HK-2 (cell line): ENCODE data around the gene IFITM10.
A peak's percentile ranks its signal among the peaks of the same experiment; 100 is the strongest.

Source experiments
- DNase-seq: peaks from one replicate; pipeline ENCODE4 v3.0.0-alpha.2; 2018; ENCODE audit not compliant: unreplicated experiment

Gene IFITM10

DNA sequence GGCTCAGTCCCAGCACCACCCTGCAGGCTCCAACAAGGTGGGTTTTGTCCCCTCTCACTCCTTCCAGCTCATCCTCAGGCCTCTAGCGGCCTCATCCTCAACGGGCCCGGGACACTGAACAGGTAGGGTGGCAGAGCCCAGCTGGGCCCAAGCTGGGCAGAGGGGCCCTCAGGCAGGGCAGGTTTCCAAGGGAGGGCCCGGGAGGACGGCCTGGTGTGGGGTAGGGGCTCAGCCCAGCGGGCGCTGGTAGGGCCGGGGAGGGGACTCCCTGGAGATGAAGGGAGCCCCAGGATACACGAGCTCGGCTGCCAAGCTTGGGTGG, 2.5 kb upstream of the IFITM10 start:
- no peak for DNase-seq

DNA sequence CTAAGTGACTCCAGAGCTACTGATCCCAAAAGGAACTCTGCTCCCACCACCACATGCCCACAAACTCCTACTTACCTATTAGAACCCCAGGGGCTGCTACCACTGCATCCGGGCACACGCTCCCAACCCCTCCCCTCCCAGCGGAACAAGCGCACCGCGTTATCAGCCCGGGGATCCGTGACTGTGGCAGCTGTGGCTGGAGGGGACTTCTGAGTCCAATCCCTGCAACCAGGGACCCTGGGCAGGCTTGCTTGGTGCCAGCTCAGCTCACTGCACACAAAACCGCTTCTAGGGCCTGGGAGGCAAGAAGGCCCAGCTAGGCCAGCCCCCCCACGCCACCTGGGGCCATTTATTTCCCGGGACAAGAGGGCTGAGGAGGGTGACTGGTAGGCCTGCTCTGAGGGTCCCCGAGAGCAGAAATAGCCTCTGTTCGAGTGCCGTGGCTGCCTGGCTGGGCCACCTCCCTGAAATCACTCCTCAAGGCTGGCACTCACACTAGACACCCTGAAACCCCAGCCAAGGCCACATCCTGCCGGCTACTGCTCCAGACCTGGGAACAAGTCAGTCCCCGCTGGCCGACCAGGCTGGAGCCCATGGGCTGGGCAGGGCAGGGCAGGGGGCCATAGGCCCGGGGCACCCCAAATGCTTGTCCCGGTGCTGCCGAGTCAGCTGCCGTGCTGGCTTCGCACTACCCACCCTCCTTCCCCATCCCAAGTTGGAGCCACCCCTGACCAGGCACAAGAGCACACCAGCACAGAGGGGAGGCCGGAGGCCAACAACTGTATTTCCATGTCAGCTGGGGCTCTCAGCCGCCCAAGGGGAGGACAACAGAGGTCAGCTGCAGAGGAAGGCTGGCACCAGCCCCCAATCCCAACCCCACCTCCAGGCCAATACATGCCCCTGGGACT, 1.9 kb upstream of the IFITM10 start:
- no peak for DNase-seq

DNA sequence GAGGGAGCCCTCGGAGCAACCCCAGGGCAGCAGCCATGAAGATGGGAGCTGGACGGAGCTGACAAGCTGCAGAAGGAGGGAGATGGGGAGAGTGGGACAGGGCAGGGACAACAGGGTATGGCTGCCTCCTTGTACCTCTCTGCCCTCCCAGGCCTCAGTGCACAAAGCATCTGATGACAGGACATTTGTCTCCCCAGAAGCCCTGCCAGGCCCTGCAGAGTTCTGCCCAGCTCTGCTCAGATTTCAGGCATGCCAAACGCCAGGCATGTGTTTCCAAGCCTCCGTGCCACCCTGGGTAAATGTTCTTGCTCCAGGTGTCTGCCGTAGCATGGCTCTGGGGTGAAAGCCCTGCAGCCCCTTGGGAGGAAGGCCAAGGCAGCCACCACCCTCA, 1.1 kb upstream of the IFITM10 start:
- DNase-seq = no peak

DNA sequence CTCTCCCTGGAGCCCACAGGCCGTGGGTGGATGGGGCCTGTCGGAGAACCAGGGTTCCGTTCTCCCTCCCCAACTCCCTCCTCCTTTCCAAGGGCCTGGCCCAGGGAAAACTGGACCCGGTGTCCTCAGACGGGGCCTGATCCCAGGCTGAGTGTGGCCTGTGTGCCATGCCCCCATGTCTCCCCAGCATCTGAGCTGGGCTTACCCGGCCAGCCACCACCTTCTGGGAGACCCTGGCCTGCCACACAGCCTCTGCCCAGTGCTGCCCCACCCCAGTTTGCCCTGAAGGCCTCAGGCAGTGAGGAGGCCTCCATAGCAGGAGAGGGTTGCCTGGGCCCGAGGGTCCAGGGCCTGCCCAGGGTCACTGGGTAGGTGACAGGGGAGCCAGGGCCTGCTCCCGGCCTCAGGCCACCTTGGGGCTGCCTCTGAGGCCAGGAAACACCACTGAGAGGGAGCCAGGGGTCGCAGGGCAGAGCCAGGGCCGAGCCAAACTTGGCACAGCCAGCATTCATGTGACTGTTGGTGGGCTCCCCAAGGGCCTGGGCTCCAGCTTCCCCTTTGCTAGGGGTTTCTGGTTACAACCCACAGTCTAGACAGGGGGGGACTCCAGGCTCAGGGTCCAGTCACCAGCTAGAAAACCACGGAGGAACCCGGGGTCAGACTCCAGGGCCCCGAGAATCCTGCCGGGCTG, 590 bp upstream of the IFITM10 start:
- no peak for DNase-seq

DNA sequence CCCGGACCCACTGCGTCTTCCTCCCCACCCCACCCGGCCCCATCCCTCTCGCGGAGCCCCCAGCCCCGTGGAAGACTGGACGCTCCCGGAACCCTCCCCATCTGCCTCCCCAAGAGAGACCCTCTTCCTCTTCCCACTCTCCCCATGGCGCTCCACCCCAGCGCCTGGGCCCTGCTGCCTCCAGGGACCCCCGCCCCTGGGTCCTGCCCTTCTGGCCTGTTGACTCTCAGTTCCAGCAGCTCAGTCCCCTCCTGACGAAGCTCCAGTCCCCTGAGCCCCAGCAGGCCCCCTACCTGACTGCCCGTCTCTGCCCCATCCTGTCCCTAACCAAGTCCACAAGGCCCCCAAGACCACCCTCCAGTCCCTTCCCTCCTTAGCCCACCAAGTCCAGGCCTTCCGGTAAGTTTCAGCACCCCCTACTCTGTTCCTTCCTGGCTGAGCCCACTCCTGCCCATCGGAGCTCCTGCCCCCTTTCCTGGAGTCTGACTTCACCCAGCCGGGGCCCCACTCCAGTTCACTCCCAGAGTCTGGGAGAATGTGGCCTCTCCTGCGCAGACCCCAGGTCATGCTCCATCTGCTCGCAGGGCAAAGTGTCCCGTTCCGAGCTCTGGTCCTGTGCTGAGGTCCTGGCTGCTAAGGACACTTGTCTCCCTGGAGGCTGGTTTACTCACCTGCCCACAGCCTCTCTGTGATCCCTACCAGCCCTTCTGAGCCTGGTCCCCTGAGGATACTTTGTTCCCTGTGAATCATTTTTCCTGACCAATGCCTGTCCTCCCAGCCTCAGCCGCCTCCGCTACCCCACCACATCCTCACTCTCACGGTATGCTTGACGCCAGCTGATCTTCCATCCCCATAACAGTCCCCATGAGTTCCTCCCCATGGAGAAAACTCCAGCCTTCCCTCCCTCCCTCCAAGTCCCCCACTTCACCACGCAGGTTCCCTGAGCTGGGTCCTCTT, 722 bp downstream of the IFITM10 start:
- DNase-seq = peak; percentile 70

DNA sequence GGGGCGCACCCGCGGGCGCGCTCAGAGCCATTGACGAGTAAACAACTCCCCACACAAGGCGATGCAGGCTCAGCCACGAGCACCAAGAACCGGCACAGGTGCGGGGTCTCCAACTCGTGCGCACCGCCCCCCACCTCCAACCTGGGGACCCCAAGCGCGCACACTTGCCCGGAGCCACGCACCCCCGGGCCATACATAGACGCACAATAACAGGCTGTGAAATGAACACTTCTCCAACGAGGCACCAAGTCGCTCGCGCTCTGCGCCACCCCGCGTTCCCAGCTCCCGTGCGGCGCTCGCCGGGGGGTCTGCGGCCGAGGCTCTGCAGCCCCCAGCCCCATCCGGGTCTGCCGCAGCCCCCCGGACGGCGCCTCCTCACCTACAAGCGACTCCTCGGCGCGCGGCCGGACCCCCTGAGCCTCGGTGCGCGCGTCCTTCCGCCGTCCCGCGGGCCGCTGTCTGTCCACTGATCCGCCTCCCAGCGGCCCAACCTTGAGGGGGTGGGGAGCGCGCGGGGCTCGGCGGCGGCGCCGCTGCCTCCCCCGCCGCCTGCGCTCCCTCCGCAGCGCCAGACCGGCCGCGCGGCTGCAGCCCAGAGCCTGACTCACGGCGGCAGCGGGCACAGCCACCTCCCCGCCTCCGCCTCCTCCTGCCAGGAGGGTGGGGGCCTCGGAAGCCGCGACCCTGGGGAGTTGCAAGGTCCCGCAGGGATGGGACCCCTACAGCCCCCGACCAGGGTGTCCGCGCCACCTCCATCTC, 1.6 kb downstream of the IFITM10 start:
- peak; percentile 41 for DNase-seq

DNA sequence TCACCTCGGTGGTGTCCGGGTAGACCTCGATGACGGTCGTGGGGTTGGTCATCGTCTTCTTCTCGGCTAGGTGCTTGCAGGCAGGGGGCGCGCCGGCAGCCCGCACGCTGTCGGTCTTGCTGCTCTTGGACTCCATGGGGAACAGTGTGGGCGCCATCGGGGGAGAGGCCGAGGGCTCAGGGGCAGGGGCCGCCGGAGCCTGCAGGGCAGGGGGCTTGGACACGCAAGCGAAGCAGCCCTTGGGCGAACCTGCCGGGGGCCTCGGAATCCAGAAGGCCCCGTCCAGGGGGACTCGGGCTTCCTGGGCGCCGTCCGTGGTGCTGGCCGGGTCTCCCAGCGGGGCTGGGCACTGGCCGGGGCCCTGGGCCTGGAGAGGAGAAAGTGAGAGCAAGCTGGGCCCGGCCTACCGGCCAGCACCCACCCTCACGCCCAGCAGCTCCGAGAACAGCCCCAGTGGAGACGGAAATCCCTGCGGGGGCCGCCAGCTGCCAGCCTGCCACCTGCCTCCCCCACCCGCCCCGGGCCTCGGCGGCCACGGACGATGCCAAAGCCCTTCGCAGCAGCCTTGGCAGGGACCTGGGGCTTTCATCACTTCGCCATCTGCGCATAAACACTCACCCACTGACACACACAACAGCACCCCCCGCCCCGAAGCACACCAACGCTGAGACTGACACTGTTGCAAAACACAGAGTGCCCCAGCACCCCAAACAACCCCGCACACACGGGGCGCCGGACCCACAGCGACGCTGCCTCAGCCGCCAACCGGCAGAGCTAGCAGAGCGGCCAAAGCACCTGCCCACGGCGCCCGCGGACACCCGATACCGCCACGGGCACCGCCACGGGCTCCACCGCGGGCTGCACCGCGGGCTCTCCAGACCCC, 2.4 kb downstream of the IFITM10 start:
- DNase-seq = no peak

DNA sequence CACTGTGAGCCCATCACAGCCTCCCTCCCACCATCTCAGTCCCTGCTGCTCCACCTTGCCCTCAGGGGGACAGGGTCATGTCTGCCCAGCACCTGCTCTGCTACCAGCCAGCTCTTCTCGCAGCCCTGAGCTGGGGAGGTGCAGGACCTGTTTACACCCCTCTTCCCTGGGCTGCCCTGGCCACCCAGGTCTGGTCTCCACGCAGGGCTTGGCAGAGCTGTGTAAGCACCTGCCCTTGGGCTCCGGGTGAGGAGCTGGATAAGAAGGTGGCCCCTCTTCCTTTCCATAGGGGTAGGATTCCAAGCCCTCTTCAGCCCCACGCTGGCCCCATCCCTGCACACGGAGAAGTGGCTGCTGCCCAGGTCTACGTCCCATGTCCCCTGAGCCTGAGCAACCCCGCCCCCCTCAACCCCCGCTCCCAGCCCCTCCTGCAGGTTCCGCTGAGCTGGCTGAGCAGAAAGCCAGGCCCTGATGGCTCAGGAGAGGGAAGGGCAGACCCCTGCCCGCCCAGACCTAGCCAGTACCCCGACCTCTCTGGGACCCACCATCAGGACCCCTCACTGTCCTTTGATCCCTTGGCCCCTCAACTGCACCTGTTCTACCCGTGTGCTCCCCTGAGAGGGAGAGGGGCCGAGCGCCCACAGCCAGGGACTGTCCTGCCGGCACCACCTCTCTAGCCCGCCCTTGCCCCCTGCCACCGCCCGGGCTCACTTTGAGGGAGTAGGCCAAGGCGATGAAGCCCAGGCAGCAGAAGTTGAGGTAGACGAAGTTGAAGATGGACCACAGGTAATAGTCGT, 3.2 kb downstream of the IFITM10 start:
- no peak for DNase-seq

DNA sequence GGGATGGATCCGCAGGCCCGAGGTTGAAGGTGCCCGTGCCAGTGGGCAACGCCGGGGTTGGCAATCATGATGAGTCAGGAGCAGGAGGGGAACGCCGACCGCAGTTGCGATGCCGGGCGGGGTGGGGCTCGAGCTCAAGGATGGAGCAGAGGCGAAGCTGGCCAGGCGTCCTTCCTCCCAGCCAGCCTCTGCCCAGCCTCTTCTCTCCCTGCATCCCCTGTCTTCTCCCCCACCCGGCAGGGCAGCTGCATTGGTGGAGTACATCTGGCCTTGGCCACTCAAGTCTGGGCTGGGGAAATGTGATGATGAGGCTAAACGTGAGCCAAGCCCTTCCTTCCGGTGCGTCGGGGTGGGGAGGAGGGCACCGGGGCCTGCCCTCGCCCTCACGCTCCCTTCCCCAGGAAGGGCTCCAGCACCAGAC, 3.9 kb downstream of the IFITM10 start:
- DNase-seq = no peak

DNA sequence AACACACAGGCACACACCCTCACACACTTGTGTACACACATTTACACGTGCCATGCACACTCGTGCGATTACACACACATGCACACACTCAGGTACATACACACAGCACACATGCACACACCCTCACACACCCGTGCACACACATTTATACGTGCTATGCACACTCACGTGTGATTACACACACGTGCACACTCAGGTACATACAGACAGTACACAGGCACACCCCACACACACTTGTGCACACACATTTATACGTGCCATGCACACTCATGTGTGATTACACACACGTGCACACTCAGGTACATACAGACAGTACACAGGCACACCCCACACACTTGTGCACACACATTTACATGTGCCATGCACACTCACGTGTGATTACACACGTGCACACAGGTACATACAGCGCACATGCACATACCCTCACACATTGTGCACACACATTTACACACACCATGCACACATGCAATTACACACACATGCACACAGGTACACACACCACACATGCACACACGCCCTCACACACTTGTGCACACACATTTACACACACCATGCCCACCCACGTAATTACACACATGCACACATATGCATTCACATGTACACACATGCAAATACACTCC, 4.6 kb downstream of the IFITM10 start:
- no peak for DNase-seq

DNA sequence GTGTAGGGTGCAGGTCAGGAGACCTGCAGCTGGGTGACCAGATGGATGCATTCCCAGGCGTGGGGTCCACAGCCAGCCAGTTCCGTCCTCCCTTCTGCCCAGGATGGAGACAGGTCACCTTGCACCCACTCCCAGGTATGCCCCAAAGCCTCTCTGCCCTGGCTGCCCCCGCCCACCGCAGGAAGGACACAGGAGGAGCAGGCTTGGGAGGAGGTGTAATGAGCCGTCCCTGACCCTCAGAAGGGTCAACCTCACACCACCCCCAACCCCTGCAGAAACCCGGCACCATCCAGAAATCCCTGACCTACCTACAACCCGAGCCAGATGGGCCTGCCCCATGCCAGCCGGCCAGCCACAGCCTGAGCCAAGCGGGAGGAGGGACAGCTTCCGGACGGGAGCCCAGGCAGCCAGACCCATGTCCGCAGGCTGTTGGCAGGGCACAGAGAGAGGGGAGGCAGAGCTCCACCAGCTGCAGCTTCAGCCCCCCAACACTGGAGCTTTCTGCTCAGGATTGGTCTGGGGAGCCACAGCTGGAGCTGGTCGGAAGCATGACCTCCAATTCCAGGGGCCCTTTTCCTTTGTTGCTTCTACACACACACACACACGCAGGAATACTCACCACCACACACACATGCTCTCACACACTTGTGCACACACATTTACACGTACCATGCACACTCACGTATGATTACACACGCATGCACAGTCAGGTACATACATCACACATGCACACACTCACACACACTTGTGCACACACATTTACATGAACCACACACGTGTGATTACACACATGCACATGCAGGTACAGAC, 5.3 kb downstream of the IFITM10 start:
- DNase-seq = no peak

DNA sequence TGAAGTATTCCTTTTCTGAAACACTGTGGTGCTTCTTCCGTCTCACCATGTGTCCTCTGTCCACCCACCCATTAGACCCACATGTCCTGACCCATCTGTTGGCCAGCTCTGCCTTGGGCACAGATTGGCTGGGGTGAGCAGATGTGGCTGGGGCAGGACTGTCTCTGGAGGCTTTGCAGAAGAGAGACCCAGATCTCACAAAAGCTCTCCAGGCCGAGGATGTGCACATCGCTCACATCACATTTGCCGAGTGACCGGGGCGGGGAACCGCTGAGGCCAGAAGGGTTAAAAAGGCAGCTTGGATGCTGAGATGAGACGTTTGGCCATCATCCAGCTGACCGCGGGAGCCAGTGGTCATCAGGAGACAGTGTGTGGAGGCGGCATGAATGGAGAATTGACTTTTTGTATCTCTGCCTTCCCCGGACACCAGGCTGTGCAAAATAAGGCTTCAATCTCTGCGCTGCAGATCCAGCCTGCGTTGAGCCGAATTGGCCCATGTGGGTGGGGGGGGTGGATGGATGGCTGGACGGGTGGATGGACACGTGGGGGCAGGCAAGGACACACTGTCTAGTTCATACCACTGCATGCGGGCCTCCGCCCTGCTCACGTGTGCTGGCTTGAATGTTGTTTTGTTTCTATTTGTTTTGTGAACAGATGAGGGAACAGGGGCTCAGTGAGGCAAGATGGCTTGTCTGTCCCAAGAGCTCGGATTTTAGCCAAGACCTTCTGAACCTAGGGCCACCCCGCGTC, 6.1 kb downstream of the IFITM10 start:
- DNase-seq = no peak

DNA sequence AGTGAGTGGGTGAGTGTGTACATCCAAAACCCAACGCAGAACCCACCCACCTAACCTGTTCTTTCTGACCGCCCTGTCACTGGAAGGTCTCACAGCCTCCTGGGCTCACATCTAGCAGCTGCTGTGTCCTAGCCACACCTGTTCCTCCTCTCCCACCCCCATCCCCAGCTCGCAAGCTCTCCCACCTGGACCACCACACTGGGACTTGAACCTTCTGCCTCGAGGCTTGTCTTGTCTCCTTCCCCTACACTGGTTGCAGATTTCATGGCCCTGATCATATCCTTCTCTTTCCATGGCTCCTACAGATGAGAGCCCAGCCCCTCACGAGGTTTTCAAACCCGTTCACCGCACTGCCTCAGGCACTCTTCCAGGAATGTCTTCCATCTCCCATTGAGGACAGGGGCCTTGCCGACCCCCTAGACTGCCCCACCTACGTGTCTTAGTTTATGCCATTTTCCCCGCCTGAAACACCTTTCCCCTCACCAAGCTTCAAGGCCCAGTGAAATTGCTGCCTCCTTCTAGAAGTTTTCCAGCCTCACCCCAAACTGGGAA, 6.7 kb downstream of the IFITM10 start:
- DNase-seq = no peak

DNA sequence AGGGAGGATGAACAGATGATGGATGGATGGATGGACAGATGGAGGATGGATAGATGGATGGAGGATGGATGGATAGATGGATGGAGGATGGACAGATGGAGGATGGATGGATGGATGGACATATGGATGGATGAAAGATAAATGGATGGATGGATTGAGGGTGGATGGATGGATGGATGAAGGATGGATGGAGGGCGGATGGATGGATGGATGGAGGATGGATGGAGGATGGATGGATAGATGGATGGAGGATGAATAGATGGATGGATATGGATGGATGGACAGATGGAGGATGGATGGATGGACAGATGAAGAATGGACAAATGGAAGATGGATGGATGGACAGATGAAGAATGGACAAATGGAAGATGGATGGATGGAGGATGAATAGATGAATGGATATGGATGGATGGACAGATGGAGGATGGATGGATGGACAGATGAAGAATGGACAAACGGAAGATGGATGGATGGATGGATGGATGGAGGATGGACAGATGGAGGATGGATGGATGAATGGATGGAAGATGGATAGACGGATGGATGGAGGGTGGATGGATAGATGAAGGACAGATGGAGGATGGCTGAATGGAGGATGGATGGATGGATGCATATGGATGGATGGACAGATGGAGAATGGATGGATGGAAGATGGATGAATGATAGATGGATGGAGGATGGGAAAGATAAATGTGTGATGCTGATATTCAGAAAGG, 7.4 kb downstream of the IFITM10 start:
- DNase-seq = no peak

DNA sequence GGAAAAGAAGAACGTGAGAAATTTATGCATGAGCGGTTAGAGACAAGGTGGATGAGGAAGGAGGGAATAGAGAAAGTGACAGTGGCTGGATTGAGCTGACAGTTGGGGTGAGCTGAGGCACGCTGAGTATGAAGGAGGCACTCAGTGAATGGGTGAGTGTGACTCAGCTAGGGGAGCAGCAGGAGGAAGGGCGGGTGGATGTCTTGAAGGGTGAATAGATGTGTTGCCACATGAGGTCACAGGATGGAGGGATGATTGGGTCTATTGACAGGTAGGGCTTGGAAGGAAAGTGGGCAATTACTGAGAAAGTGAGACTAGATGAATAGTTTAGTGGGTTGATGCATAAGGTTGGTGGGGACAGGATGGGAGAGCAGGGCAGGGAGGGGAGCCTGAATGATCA, 8.0 kb downstream of the IFITM10 start:
- no peak for DNase-seq

DNA sequence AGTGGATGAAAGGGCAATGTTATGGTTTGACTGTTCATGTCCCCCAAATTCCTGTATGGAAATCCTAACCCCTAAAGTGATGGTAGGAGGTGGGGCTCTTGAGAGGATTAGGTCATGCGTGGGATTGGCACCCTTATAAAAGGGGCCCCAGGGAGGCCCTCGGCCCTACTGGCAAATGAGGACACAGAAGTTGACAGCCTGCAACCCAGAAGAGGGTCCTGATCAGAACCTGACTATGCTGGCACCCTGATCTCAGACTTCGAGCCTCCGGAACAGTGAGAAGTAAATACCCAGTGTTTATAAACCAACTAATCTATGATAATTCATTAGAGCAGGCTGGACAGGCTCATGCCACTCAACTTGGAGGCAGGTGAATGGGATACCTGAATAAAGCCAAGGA, 8.7 kb downstream of the IFITM10 start:
- DNase-seq = no peak
